Measurements from ENCODE around the gene KLF13. TPM values are rescaled to one million over a fixed set of nuclear protein-coding genes. Genes with fewer than 3 reads are reported as not detected.

KLF13 gene
- total RNA-seq, 2 donors from 2014 or later, result 68.9 to 92.3 TPM

DNA sequence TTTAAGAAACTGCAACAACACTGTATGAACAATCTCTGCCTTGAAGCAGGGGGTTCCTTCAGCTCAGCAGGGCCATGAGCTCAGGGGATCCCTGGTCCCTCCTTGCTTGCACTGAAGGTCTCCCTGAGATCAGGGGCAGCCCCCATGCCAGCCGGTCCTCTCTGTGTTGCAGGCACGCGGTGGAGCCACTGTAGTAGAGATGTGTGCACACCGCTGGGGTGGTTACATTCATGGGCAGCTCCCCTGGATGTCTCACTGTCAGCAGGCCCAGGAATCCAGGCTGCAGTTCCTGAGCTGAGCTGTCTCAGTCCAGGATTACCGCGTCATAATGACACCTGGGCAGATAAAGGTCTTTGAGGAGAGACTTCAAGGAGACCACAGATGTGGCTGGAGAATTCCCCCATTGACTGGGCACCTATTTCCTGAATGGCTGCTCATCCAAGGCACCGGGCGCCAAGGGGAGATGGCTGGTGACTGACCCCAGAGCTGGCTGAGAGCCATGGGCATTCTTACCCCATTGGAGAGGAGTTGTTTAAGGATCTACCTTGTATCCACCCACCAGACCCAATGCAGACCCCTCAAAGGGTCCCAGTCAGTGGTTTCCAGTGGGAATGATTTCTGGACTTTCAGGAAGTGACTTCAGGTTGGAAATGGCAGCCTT, 10.4 kb upstream of the KLF13 start:
- H3K4me1 ChIP-seq, result no peaks in the 10 kb centered on the region
- no peak for DNase-seq
- intact Hi-C loops (cut with DNase I), result no loop called here
- H3K9me3 ChIP-seq, result no peaks in the 10 kb centered on the region
- no peaks in the 10 kb centered on the region for H3K27me3 ChIP-seq
- H3K9ac ChIP-seq (ENCODE audit: low read depth in 2 of 2, low read length in 2 of 2), result no peak overlapping the region
- no peak for TF ChIP-seq CTCF (IDR thresholded peaks at IDR 0.05)
- H3K4me3 ChIP-seq, result no peak overlapping the region
- H3K27ac ChIP-seq, result no peak overlapping the region
- no peaks in the 10 kb centered on the region for H3K36me3 ChIP-seq

- Histone ChIP-seq H3K9ac (ENCODE audit: low read depth in 2 of 2, low read length in 2 of 2) (no peak overlapping the region), H3K27ac (no peak overlapping the region), H3K27me3 (no peaks in the 10 kb centered on the region), H3K36me3 (no peaks in the 10 kb centered on the region), H3K4me3 (no peak overlapping the region), H3K4me1 (no peaks in the 10 kb centered on the region), H3K9me3 (no peaks in the 10 kb centered on the region)
- intact Hi-C loops (cut with DNase I), result no loop called here
- no peak for TF ChIP-seq CTCF (IDR thresholded peaks at IDR 0.05)
- no peak for DNase-seq
Measured at GRCh38 chr15:31317017-31317416, 9.6 kb upstream of the KLF13 start.

GRCh38 chr15:31317421-31318327, 9.0 kb upstream of the KLF13 start:
- no peak for TF ChIP-seq CTCF (IDR thresholded peaks at IDR 0.05)
- H3K27me3 ChIP-seq, result no peaks in the 10 kb centered on the region
- no peak for DNase-seq

DNA sequence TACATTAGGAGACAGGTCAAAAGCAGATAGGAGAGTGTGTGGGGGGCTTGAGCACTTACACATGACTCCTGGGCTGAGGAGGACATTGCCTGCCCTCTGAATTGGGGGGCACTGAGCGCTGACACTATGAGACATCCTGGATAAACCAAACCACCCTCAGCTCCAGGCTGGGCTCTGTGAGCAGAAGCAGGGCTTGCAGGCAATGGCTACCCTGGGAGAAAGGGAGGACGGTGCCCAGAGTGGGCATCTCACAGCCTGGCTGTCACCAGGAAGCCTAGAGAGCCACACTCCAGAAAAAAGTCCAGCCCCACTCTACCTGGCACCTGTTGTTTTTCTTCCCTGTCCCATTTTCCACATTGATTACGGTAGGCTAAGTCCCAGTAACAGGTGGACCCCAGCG, 8.2 kb upstream of the KLF13 start:
- Histone ChIP-seq H3K27ac (no peak overlapping the region), H3K9ac (ENCODE audit: low read depth in 2 of 2, low read length in 2 of 2) (no peak overlapping the region), H3K9me3 (no peaks in the 10 kb centered on the region), H3K27me3 (no peaks in the 10 kb centered on the region), H3K36me3 (no peaks in the 10 kb centered on the region), H3K4me3 (no peak overlapping the region), H3K4me1 (no peaks in the 10 kb centered on the region)
- DNase-seq, result no peak
- intact Hi-C loops (cut with DNase I), result no loop called here
- no peak for TF ChIP-seq CTCF (IDR thresholded peaks at IDR 0.05)

More at GRCh38 chr15:31317421-31318327, 9.0 kb upstream of the KLF13 start:
- no peaks in the 10 kb centered on the region for H3K4me1 ChIP-seq
- no peak overlapping the region for H3K9ac ChIP-seq (ENCODE audit: low read depth in 2 of 2, low read length in 2 of 2)
- no peaks in the 10 kb centered on the region for H3K9me3 ChIP-seq
- intact Hi-C loops (cut with DNase I), result no loop called here
- no peaks in the 10 kb centered on the region for H3K36me3 ChIP-seq
- H3K4me3 ChIP-seq, result no peak overlapping the region
- no peak overlapping the region for H3K27ac ChIP-seq

DNA sequence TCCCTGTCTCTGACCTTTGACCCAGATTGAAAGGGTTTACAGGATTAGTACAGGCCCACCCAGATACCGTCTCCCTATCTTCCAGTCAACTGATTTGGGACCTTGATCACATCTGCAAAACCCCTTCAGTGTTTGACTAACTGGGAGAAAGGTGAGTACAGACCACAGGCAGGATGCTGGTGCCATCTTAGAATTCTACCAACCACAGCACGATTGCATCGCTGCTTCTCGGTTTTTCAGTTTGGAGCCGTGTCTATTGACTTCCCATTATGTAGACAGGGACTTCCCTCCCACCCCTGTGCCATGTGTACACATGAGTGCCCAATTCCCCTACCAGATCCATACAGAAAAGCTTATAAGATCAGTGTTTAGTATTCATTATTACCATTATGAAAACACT, 6.6 kb upstream of the KLF13 start:
- DNase-seq, result no peak
- H3K4me3 ChIP-seq, result no peak overlapping the region
- no peaks in the 10 kb centered on the region for H3K36me3 ChIP-seq
- no peak for TF ChIP-seq CTCF (IDR thresholded peaks at IDR 0.05)
- H3K27ac ChIP-seq, result no peak overlapping the region
- H3K9me3 ChIP-seq, result no peaks in the 10 kb centered on the region
- intact Hi-C loops (cut with DNase I), result loop anchor here (5.0 to 10.0 kb wide), 3 partner anchors 45 to 165 kb away; no protein-coding TSS in a partner anchor
- H3K4me1 ChIP-seq, result no peaks in the 10 kb centered on the region
- H3K27me3 ChIP-seq, result no peaks in the 10 kb centered on the region
- no peak overlapping the region for H3K9ac ChIP-seq (ENCODE audit: low read depth in 2 of 2, low read length in 2 of 2)
